ENCODE results near the gene GLIPR2.
"Not testable (repeated sequence)": the region's sequence is repeated elsewhere in the genome, so short reads cannot be mapped to it uniquely, and the experiment has no call there.

Gene GLIPR2

DNA sequence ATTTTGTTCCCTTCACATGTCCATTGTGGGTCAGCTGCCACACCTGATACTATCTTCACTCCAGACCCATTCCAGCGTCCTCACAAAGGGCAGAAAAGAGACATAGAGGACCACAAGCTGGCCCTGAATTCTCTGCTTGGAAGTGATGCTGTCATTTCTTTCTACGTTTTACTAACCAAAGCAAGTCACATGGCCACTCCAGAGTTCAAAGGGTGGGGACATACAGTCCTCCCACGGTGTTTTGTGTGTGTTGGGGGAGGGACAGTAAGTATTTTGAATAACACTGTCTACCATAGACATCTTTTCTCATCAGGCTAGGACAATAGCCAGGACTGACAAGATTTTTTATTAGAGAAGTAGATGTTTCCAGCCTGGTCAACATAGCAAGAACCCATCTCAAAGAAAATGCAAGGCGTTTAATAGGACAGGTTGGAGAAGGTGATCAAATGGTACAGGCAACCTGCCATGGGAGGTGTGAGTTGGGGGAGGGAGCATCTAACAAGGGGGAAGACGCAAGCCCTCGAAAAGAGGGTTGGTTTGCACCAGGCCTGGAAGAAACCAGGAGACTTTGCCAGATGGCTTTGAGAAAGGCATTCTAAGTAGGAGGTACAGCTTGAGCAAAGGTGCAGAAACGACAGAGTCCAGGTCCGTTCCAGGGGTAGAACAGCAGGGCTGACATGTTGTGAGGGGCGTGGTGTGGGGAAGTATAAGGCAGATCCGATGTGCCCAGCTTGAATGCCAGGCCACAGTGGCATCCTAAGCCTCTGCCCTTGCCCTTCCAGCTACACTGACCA is 11.3 kb upstream of the GLIPR2 start:
- DNase-seq = no peak

DNA sequence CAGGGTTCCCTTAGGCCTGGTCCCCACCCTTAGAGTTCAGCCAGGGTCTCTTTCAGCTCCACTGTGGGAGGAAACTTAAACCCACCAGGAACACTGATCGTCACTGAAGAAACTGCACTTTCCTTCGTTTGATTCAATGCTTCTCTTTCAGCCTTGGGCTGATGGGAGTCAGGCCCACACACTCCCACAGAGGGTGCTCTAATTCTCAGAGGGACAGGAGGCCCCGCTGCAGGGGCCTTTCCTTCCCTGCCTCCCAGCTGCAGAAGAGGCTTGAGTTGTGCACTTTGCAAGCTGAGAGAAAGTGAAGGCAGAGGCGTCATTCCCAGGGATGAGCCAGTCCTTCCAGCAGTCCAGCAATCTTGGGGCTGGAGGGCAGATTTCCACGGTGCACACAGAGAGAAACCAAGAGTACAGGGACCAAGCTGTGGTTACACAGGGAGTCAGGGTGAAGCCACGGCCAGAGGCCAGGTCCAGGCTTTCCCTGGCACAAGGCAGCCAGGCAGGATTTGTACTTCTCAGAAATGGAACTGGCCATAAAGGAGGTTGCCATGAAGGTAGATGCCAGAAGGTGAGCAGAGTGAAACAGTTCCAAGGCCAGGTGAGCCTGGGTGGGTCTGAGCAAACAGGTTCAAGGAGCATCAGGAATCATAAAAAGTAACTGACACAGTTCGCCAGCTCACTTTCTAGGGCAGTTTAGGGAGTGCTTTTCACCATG is 10.4 kb upstream of the GLIPR2 start:
- no peak for DNase-seq

DNA sequence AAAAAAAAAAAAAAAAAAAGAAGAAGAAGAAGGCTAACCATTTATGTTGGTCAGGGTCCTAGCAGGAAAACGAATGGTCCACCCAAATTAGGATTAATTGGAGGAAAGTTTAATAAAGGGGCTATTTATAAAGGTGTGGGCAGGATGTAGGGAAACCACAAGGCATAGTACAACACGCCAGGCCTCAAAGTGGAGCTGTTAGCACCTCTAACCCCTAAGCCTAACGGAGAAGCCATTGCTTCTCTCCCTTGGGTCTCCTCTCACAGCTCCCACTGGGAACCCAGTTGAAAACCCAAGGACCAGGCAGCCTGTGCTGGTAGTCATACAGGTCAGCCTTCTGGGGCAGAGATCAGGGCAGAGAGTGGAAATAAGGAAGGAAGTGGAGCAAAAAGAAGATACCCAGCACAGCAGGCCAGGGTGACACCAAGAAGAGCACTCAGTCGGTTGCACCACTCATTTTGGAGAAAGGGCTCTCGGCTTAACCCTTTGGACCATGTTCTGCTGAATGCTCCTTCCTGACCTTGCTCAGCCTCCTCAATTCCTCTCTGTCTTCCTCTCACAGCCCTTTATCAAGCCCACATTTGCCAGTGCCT is 8.8 kb upstream of the GLIPR2 start:
- DNase-seq = no peak

DNA sequence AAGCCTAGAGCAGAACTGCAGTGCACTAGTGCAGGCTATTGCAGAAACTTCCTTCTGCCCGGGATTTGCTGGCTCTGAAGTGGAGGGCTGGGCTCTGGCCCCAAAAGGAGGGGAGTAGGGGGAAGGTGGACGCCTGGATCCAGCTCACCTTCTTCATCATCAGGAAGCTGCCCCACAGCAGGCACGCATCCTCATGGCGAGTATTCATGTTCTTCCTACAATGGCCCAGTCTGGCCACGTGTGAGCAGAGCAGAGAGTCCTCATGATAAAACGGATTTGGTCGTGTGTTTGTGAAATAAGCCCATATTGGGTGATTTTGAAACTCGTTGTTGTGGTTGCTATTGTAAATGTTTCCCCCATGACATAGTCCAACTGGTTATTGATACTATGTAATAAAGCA is 8.2 kb upstream of the GLIPR2 start:
- no peak for DNase-seq

DNA sequence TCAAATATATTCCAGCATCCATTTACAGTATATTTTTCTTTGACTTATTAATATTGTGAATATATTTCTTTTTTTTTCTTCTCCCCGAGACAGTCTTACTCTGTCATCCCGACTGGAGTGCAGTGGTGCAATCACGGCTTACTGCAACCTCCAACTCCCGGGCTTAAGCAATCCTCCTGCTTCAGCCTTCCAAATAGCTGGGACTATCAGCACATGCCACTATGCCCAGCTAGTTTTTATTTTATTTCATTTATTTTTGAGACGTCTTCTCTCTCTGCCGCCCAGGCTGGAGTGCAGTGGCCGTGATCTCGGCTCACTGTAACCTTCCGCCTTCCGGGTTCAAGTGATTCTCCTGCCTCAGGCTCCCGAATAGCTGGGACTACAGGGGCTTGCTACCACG is 7.4 kb upstream of the GLIPR2 start:
- no peak for DNase-seq

DNA sequence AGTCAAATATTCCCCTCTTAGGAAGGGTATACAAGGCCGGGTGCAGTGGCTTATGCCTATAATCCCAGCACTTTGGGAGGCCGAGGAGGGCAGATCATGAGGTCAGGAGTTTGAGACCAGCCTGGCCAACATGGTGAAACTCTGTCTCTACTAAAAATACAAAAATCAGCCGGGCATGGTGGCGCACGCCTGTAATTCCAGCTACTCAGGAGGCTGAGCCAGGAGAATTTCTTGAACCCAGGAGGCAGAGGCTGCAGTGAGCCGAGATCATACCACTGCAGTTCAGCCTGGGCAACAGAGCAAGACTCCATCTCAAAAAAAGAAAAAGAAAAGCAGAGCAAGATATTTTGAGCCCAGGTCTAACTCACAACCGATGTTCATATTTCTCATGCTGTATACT is 4.9 kb upstream of the GLIPR2 start:
- DNase-seq = not testable (repeated sequence)

DNA sequence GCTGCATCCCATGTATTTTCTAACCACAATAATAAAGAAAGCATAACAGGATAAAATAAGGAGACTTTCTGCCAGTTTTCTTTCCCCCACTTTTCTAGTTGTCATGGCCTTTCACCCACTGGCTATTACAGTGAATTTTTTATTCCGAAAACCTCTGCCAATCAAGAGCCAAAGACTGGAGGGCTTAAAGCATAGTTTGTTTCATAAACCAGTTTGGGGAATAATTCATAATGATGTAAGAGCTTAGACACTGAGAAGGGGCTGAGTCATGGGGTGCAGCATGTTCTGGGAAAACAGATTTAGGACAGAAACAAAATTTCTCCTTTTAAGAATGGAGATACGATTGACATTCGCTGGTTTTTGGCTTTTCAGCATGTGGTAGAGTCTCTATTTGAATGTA is 4.4 kb upstream of the GLIPR2 start:
- DNase-seq = no peak

DNA sequence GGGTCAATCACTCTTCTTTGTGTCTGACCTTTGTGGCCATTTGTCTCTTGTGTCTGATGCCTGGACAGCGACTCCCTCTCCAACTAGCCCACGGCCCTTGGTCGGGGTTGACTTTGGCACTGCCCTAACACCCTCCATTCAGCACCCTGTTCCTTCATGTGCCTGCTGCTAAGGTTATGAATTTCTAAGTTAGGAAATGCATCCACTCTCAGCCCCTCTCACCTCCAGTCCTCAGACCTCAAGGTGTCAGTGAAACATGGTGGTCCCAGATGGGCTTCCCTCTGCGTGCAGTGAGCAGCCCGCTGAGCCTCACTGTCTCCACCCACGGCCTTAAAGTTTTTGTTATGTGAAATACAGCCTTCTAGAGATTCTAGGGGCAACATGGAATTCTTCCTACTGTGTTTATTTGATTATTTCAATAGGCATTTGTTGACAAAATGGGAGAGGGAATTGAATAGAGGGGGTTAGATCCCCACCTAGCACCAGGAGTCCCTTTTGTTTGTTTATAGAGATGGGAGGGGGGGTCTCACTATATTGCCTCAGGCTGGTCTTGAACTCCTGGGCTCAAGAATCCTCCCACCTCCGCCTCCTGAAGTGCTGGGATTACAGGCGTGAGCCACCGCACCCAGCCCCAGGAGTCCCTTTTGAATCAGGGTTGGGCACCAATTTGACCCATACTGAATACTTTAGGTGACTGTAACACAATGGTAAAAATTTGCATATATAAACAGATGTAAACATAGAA is 1.6 kb upstream of the GLIPR2 start:
- no peak for DNase-seq

DNA sequence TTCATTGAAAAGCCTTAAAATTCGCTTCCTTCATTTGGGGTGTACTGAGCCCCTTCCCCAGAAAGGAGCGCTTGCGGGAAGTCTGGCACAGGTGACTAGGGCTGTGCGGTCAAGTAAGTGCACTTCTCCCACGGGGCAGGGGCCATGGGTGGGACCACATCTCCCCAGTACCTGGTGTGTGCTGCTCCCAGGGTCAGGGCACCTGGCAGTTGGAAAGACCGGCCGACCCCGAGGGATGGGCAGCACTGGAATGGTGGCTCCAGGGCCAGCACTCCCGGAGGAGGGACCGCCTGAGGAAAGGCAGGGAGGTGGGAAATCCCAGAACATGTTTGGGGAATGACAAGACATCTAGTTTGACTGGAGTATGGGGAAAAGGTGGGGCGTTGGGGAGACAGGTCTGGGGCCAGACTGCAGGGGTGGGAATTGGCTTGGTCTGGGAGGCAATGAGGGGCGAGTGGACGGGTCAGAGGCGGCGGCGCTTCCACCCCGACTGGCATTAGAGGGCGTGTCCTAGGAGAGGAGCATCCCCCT is 727 bp upstream of the GLIPR2 start:
- no peak for DNase-seq

DNA sequence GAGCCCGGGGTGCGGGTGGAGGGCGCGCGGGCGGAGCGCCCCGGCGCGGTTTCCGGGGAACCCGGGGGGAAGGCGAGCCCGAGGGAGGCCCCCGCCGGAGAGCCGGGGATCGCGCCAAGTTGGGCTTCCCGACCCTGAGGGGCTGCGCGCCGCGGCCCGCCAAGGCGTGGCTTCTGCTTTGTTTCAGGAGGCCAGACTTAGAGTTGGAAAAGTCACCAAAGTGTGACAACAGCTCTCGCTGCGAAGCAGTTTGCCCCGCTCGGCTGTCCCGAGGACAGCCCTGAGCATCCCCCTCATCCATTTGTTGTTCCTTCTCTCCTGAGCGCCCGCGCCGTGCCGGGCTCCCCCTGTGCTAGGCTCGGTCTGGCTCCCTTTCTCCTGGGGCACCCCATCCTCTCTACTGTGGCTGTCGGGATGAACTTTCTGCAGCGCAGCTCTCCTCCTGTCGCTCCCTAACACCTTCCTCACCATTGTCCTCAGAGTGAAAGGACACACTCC is 410 bp downstream of the GLIPR2 start:
- DNase-seq = no peak

DNA sequence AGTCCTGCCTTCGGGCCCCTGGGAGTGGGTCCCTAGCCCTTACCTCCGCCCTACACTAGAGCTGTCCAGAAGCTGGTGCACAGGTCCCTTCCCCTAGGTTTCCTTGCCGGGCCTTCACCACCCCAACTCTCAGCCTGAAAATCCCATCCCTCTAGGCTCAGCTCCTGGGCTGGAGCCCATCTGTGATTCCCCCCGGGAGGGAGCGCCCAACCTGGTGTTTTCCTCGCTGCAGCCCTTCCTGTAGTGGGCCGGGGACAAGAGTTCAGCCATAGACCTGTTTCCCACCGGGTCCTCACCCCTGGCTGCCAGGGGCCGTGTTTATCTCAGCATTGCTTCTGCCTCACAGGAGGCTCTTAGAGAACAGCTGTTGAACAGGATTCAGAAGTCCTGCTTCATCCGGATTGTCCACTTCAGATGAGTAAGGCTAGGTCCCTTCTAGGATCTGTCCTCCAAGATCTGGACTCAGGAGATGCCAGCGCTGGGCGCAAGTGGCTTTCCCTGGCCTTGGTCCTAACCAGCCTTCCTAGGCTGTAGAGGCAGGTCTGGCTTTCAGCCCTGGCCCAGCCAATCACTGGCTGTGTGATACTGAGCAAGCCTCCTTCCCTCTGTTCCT is 965 bp downstream of the GLIPR2 start:
- no peak for DNase-seq

DNA sequence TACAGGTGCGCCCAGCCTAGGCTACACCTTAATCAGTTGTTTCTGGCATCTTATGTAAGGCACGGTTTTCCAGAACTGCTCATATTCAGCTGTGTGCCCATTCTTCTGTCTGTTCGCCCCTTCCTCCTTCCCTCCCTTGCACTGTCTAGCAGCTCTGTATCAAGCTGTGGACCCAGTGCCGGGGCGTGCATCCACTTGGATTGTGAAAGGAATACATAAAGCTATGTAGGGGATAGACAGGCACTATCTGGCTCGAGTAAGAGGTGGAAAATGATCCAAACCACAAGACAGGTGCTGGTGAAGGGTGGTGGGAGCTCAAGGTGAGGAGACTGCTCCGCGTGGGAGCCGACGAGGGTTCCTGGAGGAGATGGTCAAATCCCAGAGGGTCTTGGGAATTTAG is 2.0 kb downstream of the GLIPR2 start:
- DNase-seq = no peak

DNA sequence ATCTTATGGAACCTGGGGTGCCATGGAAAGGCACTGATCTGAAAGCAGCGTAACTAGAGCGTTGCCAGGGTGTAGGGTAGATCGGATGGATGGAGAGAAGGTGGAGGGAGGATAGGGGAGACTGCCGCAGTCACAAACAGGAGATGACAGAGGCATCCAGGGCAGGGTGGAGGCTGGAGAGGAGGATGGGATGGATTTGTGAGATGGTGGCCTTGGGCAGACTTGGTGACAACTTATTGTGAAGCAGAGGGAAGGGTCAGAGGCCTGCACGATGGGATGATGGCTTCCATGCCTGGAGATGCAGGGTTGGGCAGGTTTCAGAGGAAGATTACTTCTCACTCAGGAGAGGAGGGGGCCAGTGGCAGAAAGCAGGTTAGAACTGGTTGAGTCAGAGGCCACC is 2.4 kb downstream of the GLIPR2 start:
- DNase-seq = no peak

DNA sequence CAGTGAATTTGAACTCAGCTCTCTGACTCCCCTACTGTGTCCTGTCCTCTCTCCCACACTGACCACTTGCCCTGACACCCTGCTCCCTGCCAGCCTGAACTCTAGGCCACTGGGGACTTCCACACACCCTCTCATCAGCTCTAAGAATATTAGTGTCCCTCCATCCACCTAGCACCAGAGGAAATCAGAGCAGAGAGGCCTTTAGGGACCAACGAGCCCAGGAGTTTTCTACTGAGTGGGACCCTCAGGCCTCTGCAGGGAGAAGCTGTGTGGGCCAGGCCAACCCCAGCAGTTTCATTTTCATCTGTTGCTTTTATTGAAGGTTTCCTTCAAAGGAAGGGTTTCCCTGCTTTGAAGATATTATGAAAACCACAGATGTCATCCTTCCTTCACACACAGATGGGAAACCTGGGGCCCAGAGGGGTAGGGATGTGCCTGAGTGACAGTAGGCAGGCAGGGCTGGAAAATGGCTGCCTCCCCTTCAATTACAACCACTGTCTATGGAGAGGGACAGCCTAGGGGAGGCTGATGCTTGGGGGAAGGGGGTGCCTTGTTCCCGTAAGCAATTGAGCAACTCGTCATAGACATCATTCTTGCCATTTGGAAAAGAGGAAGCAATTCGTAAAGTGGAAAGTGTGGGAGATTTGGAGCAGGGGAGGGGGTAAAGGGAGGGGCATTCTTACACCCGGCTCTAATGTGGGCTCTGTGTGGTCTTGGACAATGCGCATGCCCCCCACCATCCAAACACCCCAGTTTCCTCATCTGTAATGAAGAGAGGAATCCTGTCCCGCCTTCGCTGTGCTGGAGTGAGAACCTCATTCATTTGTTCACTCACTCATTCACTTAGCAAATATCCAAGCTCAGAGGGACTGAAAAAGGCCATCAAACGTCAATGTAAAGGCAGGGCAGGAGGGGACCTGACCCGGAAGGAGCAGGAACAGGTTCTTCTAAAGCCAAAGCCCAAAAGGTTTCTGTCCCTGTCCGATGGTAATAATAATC is 3.9 kb downstream of the GLIPR2 start:
- no peak for DNase-seq

DNA sequence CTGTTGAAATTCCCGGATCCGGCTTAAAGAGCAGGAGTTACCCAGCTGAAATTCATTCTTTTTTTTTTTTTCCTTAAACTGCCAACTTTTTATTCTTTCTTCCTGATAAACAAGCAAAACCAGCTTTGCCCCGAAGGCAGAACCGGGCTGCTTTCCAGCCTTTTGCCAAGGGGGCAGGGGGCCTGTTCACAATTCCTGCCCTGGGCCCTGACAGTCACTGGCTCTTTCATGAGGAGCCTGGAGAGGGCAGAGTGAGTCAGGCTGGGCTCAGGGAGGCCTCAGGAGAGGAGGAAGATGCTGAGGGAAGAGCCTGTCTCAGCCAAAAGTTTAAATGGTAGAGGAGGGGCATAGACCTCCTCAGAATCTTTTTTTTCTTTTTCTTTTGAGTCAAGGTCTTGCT is 4.8 kb downstream of the GLIPR2 start:
- no peak for DNase-seq

DNA sequence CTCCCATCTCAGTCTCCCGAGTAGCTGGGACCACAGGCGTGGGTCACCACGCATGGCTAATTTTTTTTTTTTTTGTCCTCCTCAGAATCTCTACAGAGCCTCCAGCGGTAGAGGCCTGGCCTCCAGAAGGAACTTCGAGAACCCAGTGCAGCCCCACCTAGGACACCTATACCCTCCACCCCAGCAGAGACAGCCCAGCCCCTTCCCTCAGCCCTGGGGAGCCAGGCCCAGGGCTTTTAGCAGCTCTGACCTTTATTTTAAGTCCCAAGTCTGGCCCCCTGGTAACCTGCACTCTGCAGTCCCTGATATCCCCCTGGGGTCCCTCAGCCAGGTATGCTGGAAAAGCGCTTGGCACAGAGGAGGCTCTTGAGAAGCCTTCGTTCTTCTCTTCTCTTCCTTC is 5.2 kb downstream of the GLIPR2 start:
- DNase-seq = no peak

DNA sequence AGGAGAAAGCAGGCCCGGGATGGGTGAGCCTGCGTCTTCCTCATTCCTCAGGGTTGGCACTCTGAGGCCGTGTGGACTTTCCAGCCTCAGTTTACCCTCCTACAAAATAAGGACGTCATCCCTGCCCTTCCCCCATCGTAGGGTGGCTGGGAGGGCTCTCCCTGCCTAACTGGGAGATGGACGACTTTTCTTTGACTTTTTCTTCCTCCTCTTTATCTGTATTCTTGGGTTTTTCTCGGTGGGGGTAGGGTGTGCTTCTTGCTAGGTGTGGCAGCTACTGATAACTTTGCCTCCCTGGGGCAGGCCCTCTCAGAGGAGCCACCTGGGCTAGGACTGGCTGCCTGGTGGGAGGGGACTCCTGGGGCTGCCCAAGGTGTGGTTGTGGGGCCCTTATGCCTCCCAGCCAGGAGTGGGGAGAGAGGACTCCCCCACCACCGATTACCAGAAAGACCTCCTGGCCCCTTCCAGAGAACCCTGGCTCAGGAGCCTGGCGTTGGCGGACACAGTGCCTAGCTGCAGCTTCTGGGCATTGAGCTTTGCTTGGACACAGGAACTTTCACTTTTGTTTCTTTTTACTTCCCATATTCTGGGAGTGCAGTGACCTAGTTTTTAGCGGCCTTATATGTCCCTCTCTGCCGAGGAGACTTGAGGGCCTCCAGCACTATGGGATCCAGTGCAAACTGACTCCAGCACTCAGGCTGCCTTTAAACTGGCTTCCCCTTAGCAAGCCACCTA is 6.1 kb downstream of the GLIPR2 start:
- no peak for DNase-seq

DNA sequence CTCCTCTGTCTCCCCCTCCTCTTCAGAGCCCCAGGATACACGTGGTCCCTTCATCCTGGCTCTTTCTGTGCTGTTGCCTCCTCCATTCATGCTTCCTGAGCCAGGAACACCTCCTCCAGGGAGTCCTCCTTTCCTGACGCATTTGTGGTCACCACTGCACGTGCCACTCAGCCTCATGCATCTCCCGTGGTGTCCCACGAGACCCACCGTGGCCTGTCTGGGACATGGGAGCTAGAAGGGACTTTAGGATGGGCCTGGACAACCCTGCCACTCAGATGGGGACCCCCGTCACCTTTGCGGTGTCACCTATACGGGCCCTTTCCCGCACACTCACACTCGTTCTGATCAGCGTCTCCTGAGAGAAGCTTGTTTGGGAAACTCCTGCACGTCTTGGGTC is 6.7 kb downstream of the GLIPR2 start:
- no peak for DNase-seq

DNA sequence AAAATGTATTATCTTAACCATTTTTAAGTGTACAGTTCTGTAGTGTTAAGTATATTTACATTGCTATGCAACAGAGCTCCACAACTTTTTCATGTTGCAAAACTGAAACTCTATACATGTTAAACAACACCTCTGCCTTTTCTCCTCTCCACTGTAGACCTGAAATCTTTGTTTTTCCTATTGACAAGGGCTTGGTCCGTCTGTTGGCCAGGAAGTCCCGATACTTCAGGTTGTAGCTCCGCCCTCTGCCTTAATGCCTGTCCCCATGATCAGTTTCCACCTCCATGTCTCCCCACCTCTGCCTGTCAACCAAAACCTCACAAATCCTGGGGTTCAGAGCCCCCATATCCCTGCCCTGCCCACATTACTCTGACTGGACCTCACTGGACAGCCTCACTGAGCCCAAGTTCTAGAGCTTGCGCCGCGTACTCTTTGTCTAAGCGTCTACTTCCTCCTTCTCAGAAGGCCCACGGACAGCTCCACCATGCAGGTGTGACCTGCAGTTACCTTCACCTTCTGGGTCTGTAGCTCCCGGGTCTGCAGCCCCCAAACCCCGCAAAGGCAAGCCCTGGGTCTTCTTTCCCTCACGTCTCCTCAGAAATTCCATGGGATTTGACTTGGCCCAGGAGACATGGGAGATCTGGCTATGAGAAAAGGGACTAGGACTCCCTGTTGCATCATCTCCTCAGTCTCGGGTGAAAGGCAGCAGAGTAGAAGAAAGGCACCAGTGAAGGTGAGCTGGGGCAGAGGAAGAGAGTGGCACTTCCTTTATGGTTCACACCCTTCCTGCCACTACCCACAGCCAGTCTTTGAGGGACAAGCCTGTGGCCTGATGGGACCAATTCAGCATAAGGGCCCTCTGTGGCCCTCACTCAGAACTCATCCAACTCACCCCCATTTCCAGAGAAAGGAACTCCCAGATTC is 8.0 kb downstream of the GLIPR2 start:
- DNase-seq = no peak

Data from DMS 273 treated with DMSO at 0.1 percent for 48 hours (cell line).